Measurements from ENCODE around the gene CHRNB2.
A peak's percentile ranks its signal among the peaks of the same experiment; 100 is the strongest.

Gene CHRNB2

GRCh38 chr1:154533952-154534844 is 33.4 kb upstream of the CHRNB2 start:
- Histone ChIP-seq H4K20me1 (ENCODE audit: insufficient read depth, low read length) (no peaks in the 10 kb centered on the region), H3K4me3 (ENCODE audit: low read length) (no peak overlapping the region), H3K4me1 (ENCODE audit: low read length) (no peaks in the 10 kb centered on the region), H3K36me3 (replicated peaks; ENCODE audit: low read depth, low read length) (no peaks in the 10 kb centered on the region), H3K27ac (ENCODE audit: low read length) (no peak overlapping the region), H3K27me3 (ENCODE audit: low read depth, low read length) (peaks cover 14% of the 10 kb centered on the region; the same call in 1 of the 2 replicates), H3K9me3 (ENCODE audit: insufficient read depth, low read length) (no peaks in the 10 kb centered on the region), H2AFZ (ENCODE audit: low read depth, low read length) (no peak overlapping the region), H3K79me2 (ENCODE audit: low read length) (no peaks in the 10 kb centered on the region), H3K4me2 (ENCODE audit: low read length) (no peak overlapping the region), H3K9ac (ENCODE audit: low read length) (no peak overlapping the region)
- no peak for TF ChIP-seq EZH2phosphoT487 (IDR thresholded peaks at IDR 0.05; ENCODE audit: low read depth)
- TF ChIP-seq, protein P1, sequence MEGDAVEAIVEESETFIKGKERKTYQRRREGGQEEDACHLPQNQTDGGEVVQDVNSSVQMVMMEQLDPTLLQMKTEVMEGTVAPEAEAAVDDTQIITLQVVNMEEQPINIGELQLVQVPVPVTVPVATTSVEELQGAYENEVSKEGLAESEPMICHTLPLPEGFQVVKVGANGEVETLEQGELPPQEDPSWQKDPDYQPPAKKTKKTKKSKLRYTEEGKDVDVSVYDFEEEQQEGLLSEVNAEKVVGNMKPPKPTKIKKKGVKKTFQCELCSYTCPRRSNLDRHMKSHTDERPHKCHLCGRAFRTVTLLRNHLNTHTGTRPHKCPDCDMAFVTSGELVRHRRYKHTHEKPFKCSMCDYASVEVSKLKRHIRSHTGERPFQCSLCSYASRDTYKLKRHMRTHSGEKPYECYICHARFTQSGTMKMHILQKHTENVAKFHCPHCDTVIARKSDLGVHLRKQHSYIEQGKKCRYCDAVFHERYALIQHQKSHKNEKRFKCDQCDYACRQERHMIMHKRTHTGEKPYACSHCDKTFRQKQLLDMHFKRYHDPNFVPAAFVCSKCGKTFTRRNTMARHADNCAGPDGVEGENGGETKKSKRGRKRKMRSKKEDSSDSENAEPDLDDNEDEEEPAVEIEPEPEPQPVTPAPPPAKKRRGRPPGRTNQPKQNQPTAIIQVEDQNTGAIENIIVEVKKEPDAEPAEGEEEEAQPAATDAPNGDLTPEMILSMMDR (IDR thresholded peaks at IDR 0.05; ENCODE audit: low read depth, low read length): peak; percentile 75

DNA sequence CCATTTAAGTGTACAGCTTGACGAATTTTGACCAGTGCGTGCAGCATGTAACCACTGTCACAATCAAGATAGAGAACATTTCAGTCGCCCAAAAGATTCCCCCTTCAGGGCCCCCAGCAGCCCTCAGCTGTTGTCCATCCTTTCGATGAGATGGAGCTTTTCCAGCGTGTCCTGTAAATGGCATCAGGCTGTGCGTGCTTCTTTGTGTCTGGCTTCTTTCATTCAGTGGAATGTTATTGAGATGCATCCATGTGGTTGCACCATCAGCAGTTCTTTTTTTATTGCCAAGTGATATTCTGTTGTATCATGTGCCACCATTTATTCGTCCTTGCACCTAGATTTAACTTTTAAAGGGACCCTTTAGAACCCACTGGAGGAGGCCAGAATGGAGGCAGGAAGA is 31.0 kb upstream of the CHRNB2 start:
- H3K4me2 ChIP-seq (ENCODE audit: low read length): no peak overlapping the region
- H3K79me2 ChIP-seq (ENCODE audit: low read length): no peaks in the 10 kb centered on the region
- H2AFZ ChIP-seq (ENCODE audit: low read depth, low read length): no peak overlapping the region
- no peak overlapping the region for H3K4me3 ChIP-seq (ENCODE audit: low read length)
- TF ChIP-seq, protein P1 (IDR thresholded peaks at IDR 0.05; ENCODE audit: low read depth, low read length): no peak
- TF ChIP-seq EZH2phosphoT487 (IDR thresholded peaks at IDR 0.05; ENCODE audit: low read depth): no peak
- no peaks in the 10 kb centered on the region for H3K9me3 ChIP-seq (ENCODE audit: insufficient read depth, low read length)
- H3K4me1 ChIP-seq (ENCODE audit: low read length): no peaks in the 10 kb centered on the region
- H3K36me3 ChIP-seq (replicated peaks; ENCODE audit: low read depth, low read length): no peaks in the 10 kb centered on the region
- no peak overlapping the region for H3K27ac ChIP-seq (ENCODE audit: low read length)
- H3K27me3 ChIP-seq (ENCODE audit: low read depth, low read length): peaks cover 27% of the 10 kb centered on the region
- no peak overlapping the region for H3K9ac ChIP-seq (ENCODE audit: low read length)
- H4K20me1 ChIP-seq (ENCODE audit: insufficient read depth, low read length): no peaks in the 10 kb centered on the region

GRCh38 chr1:154539486-154540483 is 27.8 kb upstream of the CHRNB2 start:
- no peak overlapping the region for H2AFZ ChIP-seq (ENCODE audit: low read depth, low read length)
- no peaks in the 10 kb centered on the region for H3K4me1 ChIP-seq (ENCODE audit: low read length)
- no peaks in the 10 kb centered on the region for H3K79me2 ChIP-seq (ENCODE audit: low read length)
- H3K27me3 ChIP-seq (ENCODE audit: low read depth, low read length): peaks cover 41% of the 10 kb centered on the region
- no peak overlapping the region for H3K4me2 ChIP-seq (ENCODE audit: low read length)
- H3K27ac ChIP-seq (ENCODE audit: low read length): no peak overlapping the region
- H3K9ac ChIP-seq (ENCODE audit: low read length): no peak overlapping the region
- no peaks in the 10 kb centered on the region for H4K20me1 ChIP-seq (ENCODE audit: insufficient read depth, low read length)
- TF ChIP-seq EZH2phosphoT487 (IDR thresholded peaks at IDR 0.05; ENCODE audit: low read depth): no peak
- TF ChIP-seq, protein P1 (IDR thresholded peaks at IDR 0.05; ENCODE audit: low read depth, low read length): no peak
- no peaks in the 10 kb centered on the region for H3K9me3 ChIP-seq (ENCODE audit: insufficient read depth, low read length)
- H3K36me3 ChIP-seq (replicated peaks; ENCODE audit: low read depth, low read length): no peaks in the 10 kb centered on the region
- H3K4me3 ChIP-seq (ENCODE audit: low read length): no peak overlapping the region

DNA sequence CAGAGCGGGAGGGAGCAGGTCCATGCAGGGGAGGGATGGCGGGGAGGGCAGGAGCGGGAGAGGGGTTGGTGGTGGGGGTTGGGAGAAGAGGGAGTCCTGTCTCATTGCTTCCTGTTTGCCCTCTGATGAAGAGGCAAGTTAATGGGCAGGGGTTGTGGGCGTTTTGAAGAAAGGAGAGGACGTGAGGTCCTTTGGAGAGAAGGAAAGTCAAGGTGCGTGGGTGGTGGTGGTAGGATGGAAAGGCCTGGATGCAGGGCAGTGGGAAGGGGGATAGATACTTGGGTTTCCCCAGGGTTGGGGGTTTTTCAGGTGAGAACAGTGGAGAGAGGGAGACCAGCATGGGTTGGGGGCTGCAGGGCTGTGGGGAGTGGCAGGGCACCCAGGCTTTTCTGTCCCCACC is 26.3 kb upstream of the CHRNB2 start:
- Histone ChIP-seq H3K36me3 (replicated peaks; ENCODE audit: low read depth, low read length) (no peaks in the 10 kb centered on the region), H4K20me1 (ENCODE audit: insufficient read depth, low read length) (no peaks in the 10 kb centered on the region), H3K79me2 (ENCODE audit: low read length) (no peaks in the 10 kb centered on the region), H3K27me3 (ENCODE audit: low read depth, low read length) (peaks cover 41% of the 10 kb centered on the region), H3K9ac (ENCODE audit: low read length) (no peak overlapping the region), H3K27ac (ENCODE audit: low read length) (no peak overlapping the region), H2AFZ (ENCODE audit: low read depth, low read length) (no peak overlapping the region), H3K9me3 (ENCODE audit: insufficient read depth, low read length) (no peaks in the 10 kb centered on the region), H3K4me2 (ENCODE audit: low read length) (no peak overlapping the region), H3K4me3 (ENCODE audit: low read length) (no peak overlapping the region), H3K4me1 (ENCODE audit: low read length) (no peaks in the 10 kb centered on the region)
- TF ChIP-seq EZH2phosphoT487 (IDR thresholded peaks at IDR 0.05; ENCODE audit: low read depth): no peak
- TF ChIP-seq, protein P1 (IDR thresholded peaks at IDR 0.05; ENCODE audit: low read depth, low read length): no peak

Data from OCI-LY3 (cell line).